ENCODE measurements around the gene MAP3K10. TPM values are rescaled to one million over a fixed set of nuclear protein-coding genes. Genes with fewer than 3 reads are reported as not detected.

Gene MAP3K10
- total RNA-seq, 3 donors from 2014 or later: 6.1 to 13.5 (median 10.2) TPM

- intact Hi-C loops (cut with DNase I; ENCODE audit: low total_unique reads): no loop called here
- no peaks in the 10 kb centered on the region for H3K27me3 ChIP-seq
- TF ChIP-seq POLR2A (IDR thresholded peaks at IDR 0.05) (no peak), POLR2AphosphoS5 (IDR thresholded peaks at IDR 0.05) (no peak)
- TF ChIP-seq, protein P1, sequence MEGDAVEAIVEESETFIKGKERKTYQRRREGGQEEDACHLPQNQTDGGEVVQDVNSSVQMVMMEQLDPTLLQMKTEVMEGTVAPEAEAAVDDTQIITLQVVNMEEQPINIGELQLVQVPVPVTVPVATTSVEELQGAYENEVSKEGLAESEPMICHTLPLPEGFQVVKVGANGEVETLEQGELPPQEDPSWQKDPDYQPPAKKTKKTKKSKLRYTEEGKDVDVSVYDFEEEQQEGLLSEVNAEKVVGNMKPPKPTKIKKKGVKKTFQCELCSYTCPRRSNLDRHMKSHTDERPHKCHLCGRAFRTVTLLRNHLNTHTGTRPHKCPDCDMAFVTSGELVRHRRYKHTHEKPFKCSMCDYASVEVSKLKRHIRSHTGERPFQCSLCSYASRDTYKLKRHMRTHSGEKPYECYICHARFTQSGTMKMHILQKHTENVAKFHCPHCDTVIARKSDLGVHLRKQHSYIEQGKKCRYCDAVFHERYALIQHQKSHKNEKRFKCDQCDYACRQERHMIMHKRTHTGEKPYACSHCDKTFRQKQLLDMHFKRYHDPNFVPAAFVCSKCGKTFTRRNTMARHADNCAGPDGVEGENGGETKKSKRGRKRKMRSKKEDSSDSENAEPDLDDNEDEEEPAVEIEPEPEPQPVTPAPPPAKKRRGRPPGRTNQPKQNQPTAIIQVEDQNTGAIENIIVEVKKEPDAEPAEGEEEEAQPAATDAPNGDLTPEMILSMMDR (IDR thresholded peaks at IDR 0.05): no peak
- H3K4me3 ChIP-seq: no peak overlapping the region
- H3K9me3 ChIP-seq: no peaks in the 10 kb centered on the region
- H3K36me3 ChIP-seq: no peaks in the 10 kb centered on the region
- no peak overlapping the region for H3K27ac ChIP-seq
- DNase-seq (ENCODE audit: low spot score in 2 of 2): no peak
- H3K4me1 ChIP-seq: no peaks in the 10 kb centered on the region
Measured at GRCh38 chr19:40147338-40147692, 43.9 kb upstream of the MAP3K10 start.

- intact Hi-C loops (cut with DNase I; ENCODE audit: low total_unique reads): no loop called here
- peak overlapping the region in 2 of 3 donors; percentile 36 to 56 for H3K4me3 ChIP-seq
- no peak for TF ChIP-seq POLR2A (IDR thresholded peaks at IDR 0.05)
- TF ChIP-seq, protein P1 (IDR thresholded peaks at IDR 0.05): no peak
- no peak for TF ChIP-seq POLR2AphosphoS5 (IDR thresholded peaks at IDR 0.05)
Measured at GRCh38 chr19:40147693-40148347, 43.4 kb upstream of the MAP3K10 start.

DNA sequence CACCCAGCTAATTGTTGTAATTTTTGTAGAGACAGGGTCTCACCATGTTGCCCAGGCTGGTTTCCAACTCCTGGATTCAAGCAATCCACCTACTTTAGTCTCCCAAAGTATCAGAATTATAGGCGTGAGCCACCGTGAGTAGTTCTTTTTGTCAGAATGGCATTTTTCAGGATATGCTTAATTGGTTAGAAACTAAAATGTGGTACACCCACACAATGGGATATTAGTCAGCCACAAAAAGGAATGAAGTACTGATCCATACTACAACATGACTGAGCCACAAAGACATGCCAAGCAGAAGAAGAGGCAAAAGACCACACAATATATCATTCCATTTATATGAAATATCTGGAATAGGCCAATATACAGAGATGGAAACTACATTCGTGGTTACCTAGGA lies 41.7 kb upstream of the MAP3K10 start:
- DNase-seq (ENCODE audit: low spot score in 2 of 2): no peak
- Histone ChIP-seq H3K9me3 (no peaks in the 10 kb centered on the region), H3K4me1 (no peaks in the 10 kb centered on the region), H3K27me3 (no peaks in the 10 kb centered on the region), H3K27ac (no peak overlapping the region), H3K4me3 (no peak overlapping the region), H3K36me3 (no peaks in the 10 kb centered on the region)
- intact Hi-C loops (cut with DNase I; ENCODE audit: low total_unique reads): no loop called here
- no peak for TF ChIP-seq POLR2AphosphoS5 (IDR thresholded peaks at IDR 0.05)
- TF ChIP-seq POLR2A (IDR thresholded peaks at IDR 0.05): no peak

More at GRCh38 chr19:40147693-40148347, 43.4 kb upstream of the MAP3K10 start:
- H3K9me3 ChIP-seq: no peaks in the 10 kb centered on the region
- H3K27me3 ChIP-seq: no peaks in the 10 kb centered on the region
- DNase-seq (ENCODE audit: low spot score in 2 of 2): no peak
- H3K4me1 ChIP-seq: no peaks in the 10 kb centered on the region
- H3K36me3 ChIP-seq: no peaks in the 10 kb centered on the region
- H3K27ac ChIP-seq: no peak overlapping the region

DNA sequence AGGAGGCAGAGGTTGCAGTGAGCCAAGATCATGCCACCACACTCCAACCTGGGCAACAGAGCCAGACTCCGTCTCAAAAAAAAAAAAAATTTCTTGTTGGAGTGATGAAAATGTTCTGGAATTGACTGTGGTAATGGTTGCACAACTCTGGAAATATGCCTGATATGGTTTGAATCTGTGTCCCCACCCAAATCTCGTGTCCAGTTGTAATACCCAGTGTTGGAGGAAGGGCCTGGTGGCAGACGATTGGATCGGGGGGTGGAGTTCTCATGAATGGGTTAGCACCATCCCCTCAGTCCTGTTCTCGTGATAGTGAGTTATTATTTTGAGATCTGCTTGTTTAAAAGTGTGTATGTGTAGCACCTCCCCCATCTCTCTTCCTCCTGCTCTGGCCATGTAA lies 41.1 kb upstream of the MAP3K10 start:
- Histone ChIP-seq H3K36me3 (no peaks in the 10 kb centered on the region), H3K4me1 (no peaks in the 10 kb centered on the region), H3K4me3 (no peak overlapping the region), H3K9me3 (no peaks in the 10 kb centered on the region), H3K27ac (no peak overlapping the region), H3K27me3 (no peaks in the 10 kb centered on the region)
- TF ChIP-seq POLR2AphosphoS5 (IDR thresholded peaks at IDR 0.05) (no peak), POLR2A (IDR thresholded peaks at IDR 0.05) (no peak)
- TF ChIP-seq, protein P1 (IDR thresholded peaks at IDR 0.05): no peak
- DNase-seq (ENCODE audit: low spot score in 2 of 2): no peak
- intact Hi-C loops (cut with DNase I; ENCODE audit: low total_unique reads): no loop called here

DNA sequence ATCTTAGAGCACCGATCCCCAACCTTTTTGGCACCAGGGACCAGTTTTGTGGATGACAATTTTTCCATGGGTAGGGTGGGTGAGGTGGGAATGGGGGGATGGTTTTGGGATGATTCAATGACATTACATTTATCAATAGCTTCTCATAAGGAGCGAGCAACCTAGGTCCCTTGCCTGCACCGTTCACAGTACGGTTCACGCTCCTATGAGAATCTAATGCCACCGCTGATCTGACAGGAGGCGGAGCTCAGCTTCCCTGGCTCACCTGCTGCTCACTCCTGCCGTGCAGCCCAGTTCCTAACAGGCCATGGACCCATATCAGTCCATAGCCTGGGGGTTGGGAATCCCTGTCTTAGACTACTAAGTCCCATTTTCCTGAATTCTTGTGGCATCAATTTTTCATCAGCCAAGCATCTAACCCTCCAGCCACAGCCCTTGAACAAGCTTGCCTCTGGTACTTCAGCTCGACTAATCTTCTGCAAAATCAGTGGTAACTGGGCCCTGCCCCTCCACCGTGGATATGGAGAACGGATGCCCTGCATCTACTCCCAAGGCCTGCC lies 37.0 kb upstream of the MAP3K10 start:
- no peaks in the 10 kb centered on the region for H3K4me1 ChIP-seq
- no peaks in the 10 kb centered on the region for H3K9me3 ChIP-seq
- no peak overlapping the region for H3K4me3 ChIP-seq
- no peak overlapping the region for H3K27ac ChIP-seq
- intact Hi-C loops (cut with DNase I; ENCODE audit: low total_unique reads): no loop called here
- H3K36me3 ChIP-seq: no peaks in the 10 kb centered on the region
- no peak for TF ChIP-seq POLR2A (IDR thresholded peaks at IDR 0.05)
- TF ChIP-seq POLR2AphosphoS5 (IDR thresholded peaks at IDR 0.05): no peak
- TF ChIP-seq, protein P1 (IDR thresholded peaks at IDR 0.05): no peak
- H3K27me3 ChIP-seq: no peaks in the 10 kb centered on the region
- no peak for DNase-seq (ENCODE audit: low spot score in 2 of 2)

Data from breast epithelium (tissue), 4 donors.